HG02840 (cell line): ENCODE results near the gene PCSK9.
"Not testable (repeated sequence)": the region's sequence is repeated elsewhere in the genome, so short reads cannot be mapped to it uniquely, and the experiment has no call there.

Source experiments
- ATAC-seq: cut with Tn5 transposase; IDR thresholded peaks from one replicate; pipeline ENCODE4 v1.9.1; 2021; ENCODE audit warnings: mild to moderate bottlenecking, moderate library complexity, moderate number of reproducible peaks; ENCODE audit not compliant: unreplicated experiment, low FRiP score

PCSK9 gene

GRCh38 chr1:55073187-55073916 lies 34.0 kb downstream of the PCSK9 start:
- ATAC-seq, result no peak

DNA sequence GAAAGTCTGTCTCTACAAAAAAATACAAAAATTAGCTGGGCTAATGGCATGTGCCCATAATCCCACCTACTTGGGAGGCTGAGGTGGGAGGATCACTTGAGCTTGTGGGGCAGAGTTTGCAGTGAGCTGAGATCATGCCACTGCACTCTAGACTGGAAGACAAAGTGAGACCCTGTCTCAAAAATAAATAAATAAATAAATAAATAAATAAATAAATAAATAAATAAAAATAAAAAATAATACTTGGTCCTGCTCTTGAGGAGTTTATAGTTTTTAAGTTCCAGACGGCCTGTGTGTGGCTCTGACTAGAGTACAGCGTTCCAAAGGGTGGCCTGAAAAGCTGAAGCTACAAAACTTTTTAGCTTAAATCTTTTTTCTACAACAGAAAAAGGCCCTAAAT lies 35.1 kb downstream of the PCSK9 start:
- ATAC-seq, result no peak

GRCh38 chr1:55076356-55076755 lies 37.0 kb downstream of the PCSK9 start:
- no peak for ATAC-seq

GRCh38 chr1:55078470-55078869 lies 39.1 kb downstream of the PCSK9 start:
- no peak for ATAC-seq

- no peak for ATAC-seq
Measured at GRCh38 chr1:55079651-55080050, 40.3 kb downstream of the PCSK9 start.

- no peak for ATAC-seq
Measured at GRCh38 chr1:55081188-55081904, 42.0 kb downstream of the PCSK9 start.

GRCh38 chr1:55081905-55082296 lies 42.6 kb downstream of the PCSK9 start:
- ATAC-seq, result no peak

- ATAC-seq, result no peak
Measured at GRCh38 chr1:55084257-55084656, 44.9 kb downstream of the PCSK9 start.

- no peak for ATAC-seq
Measured at GRCh38 chr1:55087439-55087838, 48.1 kb downstream of the PCSK9 start.

GRCh38 chr1:55088413-55088812 lies 49.1 kb downstream of the PCSK9 start:
- ATAC-seq, result no peak

DNA sequence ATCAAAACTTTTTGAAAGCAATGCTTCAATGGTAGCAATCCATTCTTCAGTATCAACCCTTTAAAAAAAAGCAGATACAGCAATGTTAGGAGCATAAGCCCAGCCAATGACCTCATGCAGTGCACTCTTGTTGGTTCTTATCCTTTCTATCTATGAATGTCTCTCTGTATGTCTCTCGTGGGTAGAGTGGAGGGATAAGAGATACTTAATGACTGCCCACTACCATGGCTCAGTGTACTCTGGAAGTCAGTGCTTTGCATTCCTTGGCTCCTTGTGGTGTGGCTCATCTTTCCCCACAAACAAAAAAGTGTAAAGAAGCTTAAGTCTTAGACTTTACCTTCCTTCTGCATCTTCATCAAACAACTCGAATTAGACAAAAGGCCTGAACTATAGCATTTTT lies 50.3 kb downstream of the PCSK9 start:
- ATAC-seq, result no peak

- ATAC-seq, result no peak
Measured at GRCh38 chr1:55092475-55092874, 53.1 kb downstream of the PCSK9 start.

DNA sequence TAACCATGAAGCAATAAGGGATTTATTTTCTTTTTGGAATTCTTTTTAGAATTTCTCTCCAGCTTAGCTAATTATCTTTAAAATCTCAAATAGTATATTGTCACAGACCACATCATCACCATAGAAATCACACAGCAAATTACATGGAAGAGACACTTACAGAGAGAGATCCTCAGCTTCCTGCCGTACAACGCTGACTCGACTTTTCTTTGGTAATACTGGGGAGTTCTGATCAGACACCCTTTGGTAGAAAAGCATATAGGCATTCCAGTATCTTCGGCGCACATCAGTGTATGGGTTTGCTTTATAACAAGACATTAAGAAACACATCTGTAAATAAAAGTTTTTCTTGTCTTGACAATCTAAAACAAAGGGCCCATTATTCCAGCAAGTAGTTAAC lies 55.7 kb downstream of the PCSK9 start:
- no peak for ATAC-seq

- ATAC-seq, result no peak
Measured at GRCh38 chr1:55103891-55104290, 64.5 kb downstream of the PCSK9 start.

- ATAC-seq, result no peak
Measured at GRCh38 chr1:55107101-55107500, 67.8 kb downstream of the PCSK9 start.

GRCh38 chr1:55109005-55109404 lies 69.7 kb downstream of the PCSK9 start:
- not testable (repeated sequence) for ATAC-seq
